ENCODE results near the gene DDX41. TPM values are rescaled to one million over a fixed set of nuclear protein-coding genes. Genes with fewer than 3 reads are reported as not detected.

The DDX41 gene
- total and polyA plus RNA-seq, 2 of the 13 experiments (the other 11 are each of a cell fraction or from before 2014, with no cell fraction given) = 62.8 to 105 TPM

DNA sequence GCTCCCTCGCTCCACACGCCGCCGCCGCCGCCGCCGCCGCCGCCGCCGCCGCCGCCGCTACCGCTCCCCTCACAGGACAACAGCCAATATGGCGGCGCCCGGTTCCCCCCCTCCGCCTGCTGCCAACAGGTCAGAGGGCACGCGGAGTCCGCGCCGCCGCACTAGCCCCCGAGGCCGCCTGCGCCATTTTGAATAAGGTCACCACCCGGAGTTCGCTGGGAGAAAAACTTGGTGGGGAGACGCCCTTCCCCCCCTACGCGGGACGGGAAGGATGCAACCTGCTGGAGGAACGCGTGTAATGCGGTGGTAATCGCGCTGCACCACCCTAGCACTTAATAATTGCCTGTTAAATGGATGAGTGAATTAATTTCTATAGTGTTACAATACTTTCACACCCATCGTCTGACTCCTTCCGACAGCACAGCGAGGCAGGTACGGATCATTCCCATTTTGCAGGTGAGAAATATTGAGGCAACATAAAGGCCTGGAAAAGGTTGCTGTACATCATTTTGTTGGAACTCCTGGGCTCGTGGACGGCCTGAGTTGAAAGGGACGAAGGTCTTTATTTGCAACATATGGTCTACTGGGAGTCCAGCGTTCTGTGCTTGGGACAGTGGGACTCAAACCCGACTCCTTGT is 37.8 kb upstream of the DDX41 start, which contains the start of gene FAM193B (continued):
- TF ChIP-seq, protein P1, sequence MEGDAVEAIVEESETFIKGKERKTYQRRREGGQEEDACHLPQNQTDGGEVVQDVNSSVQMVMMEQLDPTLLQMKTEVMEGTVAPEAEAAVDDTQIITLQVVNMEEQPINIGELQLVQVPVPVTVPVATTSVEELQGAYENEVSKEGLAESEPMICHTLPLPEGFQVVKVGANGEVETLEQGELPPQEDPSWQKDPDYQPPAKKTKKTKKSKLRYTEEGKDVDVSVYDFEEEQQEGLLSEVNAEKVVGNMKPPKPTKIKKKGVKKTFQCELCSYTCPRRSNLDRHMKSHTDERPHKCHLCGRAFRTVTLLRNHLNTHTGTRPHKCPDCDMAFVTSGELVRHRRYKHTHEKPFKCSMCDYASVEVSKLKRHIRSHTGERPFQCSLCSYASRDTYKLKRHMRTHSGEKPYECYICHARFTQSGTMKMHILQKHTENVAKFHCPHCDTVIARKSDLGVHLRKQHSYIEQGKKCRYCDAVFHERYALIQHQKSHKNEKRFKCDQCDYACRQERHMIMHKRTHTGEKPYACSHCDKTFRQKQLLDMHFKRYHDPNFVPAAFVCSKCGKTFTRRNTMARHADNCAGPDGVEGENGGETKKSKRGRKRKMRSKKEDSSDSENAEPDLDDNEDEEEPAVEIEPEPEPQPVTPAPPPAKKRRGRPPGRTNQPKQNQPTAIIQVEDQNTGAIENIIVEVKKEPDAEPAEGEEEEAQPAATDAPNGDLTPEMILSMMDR (CRISPR knock-in tag; IDR thresholded peaks at IDR 0.05) = peak; percentile 45
- TF ChIP-seq GATAD1 (CRISPR knock-in tag; IDR thresholded peaks at IDR 0.05) = peak; percentile 76
- peak; percentile 41 to 62; a peak in 2 of 4 replicates for TF ChIP-seq NR2F1 (CRISPR knock-in tag; IDR thresholded peaks at IDR 0.05)
- TF ChIP-seq, protein P2, sequence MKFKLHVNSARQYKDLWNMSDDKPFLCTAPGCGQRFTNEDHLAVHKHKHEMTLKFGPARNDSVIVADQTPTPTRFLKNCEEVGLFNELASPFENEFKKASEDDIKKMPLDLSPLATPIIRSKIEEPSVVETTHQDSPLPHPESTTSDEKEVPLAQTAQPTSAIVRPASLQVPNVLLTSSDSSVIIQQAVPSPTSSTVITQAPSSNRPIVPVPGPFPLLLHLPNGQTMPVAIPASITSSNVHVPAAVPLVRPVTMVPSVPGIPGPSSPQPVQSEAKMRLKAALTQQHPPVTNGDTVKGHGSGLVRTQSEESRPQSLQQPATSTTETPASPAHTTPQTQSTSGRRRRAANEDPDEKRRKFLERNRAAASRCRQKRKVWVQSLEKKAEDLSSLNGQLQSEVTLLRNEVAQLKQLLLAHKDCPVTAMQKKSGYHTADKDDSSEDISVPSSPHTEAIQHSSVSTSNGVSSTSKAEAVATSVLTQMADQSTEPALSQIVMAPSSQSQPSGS (CRISPR knock-in tag; IDR thresholded peaks at IDR 0.05) = peak; percentile 45; the same call in 1 of the 2 replicates
- no peak for TF ChIP-seq KDM6A (CRISPR knock-in tag; IDR thresholded peaks at IDR 0.05; ENCODE audit: low read depth)
- no peak for TF ChIP-seq EHMT2 (IDR thresholded peaks at IDR 0.05; ENCODE audit: borderline replicate concordance, low read depth, low read length)
- TF ChIP-seq NFE2 (CRISPR knock-in tag; IDR thresholded peaks at IDR 0.05) = no peak
- peak; percentile 62 for TF ChIP-seq ZNF777 (CRISPR knock-in tag; IDR thresholded peaks at IDR 0.05)
- TF ChIP-seq PHF8 (CRISPR knock-in tag; IDR thresholded peaks at IDR 0.05) = peak; percentile 58
- TF ChIP-seq HMG20A (CRISPR knock-in tag; IDR thresholded peaks at IDR 0.05; ENCODE audit: borderline replicate concordance) = no peak
- TF ChIP-seq HOXA7 (CRISPR knock-in tag; IDR thresholded peaks at IDR 0.05) = no peak
- TF ChIP-seq NCOA5 (CRISPR knock-in tag; IDR thresholded peaks at IDR 0.05) = no peak
- TF ChIP-seq SIX1 (CRISPR knock-in tag; IDR thresholded peaks at IDR 0.05; ENCODE audit: borderline replicate concordance) = no peak
- peak; percentile 79 for TF ChIP-seq HCFC1 (IDR thresholded peaks at IDR 0.05; ENCODE audit: low read depth, low read length)
- no peak for TF ChIP-seq SMYD3 (CRISPR knock-in tag; IDR thresholded peaks at IDR 0.05)
- 0 out of 2 replicates have a peak, but pooled peaks have one; percentile 24 for TF ChIP-seq TGIF2 (CRISPR knock-in tag; IDR thresholded peaks at IDR 0.05)
- TF ChIP-seq, protein P3, sequence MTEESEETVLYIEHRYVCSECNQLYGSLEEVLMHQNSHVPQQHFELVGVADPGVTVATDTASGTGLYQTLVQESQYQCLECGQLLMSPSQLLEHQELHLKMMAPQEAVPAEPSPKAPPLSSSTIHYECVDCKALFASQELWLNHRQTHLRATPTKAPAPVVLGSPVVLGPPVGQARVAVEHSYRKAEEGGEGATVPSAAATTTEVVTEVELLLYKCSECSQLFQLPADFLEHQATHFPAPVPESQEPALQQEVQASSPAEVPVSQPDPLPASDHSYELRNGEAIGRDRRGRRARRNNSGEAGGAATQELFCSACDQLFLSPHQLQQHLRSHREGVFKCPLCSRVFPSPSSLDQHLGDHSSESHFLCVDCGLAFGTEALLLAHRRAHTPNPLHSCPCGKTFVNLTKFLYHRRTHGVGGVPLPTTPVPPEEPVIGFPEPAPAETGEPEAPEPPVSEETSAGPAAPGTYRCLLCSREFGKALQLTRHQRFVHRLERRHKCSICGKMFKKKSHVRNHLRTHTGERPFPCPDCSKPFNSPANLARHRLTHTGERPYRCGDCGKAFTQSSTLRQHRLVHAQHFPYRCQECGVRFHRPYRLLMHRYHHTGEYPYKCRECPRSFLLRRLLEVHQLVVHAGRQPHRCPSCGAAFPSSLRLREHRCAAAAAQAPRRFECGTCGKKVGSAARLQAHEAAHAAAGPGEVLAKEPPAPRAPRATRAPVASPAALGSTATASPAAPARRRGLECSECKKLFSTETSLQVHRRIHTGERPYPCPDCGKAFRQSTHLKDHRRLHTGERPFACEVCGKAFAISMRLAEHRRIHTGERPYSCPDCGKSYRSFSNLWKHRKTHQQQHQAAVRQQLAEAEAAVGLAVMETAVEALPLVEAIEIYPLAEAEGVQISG (CRISPR knock-in tag; IDR thresholded peaks at IDR 0.05) = peak; percentile 91
- TF ChIP-seq ZNF629 (CRISPR knock-in tag; conservative IDR thresholded peaks at IDR 0.05) = peak; percentile 98
- TF ChIP-seq KAT8 (CRISPR knock-in tag; IDR thresholded peaks at IDR 0.05) = peak; percentile 81
- TF ChIP-seq, protein P4, sequence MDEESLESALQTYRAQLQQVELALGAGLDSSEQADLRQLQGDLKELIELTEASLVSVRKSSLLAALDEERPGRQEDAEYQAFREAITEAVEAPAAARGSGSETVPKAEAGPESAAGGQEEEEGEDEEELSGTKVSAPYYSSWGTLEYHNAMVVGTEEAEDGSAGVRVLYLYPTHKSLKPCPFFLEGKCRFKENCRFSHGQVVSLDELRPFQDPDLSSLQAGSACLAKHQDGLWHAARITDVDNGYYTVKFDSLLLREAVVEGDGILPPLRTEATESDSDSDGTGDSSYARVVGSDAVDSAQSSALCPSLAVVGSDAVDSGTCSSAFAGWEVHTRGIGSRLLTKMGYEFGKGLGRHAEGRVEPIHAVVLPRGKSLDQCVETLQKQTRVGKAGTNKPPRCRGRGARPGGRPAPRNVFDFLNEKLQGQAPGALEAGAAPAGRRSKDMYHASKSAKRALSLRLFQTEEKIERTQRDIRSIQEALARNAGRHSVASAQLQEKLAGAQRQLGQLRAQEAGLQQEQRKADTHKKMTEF (CRISPR knock-in tag; IDR thresholded peaks at IDR 0.05) = peak; percentile 38; the same call in 1 of the 2 replicates
- TF ChIP-seq ZFP90 (CRISPR knock-in tag; IDR thresholded peaks at IDR 0.05; ENCODE audit: borderline replicate concordance) = no peak
- 0 out of 2 replicates have a peak, but pooled peaks have one; percentile 27 for TF ChIP-seq RXRA (CRISPR knock-in tag; IDR thresholded peaks at IDR 0.05)

All from HepG2 (cell line).